ENCODE data around the gene HIPK2. TPM values are rescaled to one million over a fixed set of nuclear protein-coding genes. Genes with fewer than 3 reads are reported as not detected.

Gene HIPK2
- total RNA-seq, 2 donors from 2014 or later = 95.1 to 125 TPM

- H3K4me1 Mint-ChIP-seq = peaks cover 7% of the 10 kb centered on the region
- no peak overlapping the region for H3K27ac Mint-ChIP-seq
- H3K9ac ChIP-seq (ENCODE audit: extremely low read depth, low read length, poor library complexity, severe bottlenecking) = no peak overlapping the region
- H3K9me3 Mint-ChIP-seq = no peaks in the 10 kb centered on the region
- WGBS, 2 experiments (ENCODE audit: insufficient coverage in 1 of 2, insufficient read length in 1 of 2) = 86 to 100% methylated on average over 1 of the region's 2 CpGs
- H3K36me3 Mint-ChIP-seq (ENCODE audit: low read depth) = peaks cover 18% of the 10 kb centered on the region
- H3K27me3 Mint-ChIP-seq (ENCODE audit: insufficient read depth) = no peaks in the 10 kb centered on the region
- no peaks in the 10 kb centered on the region for H3K4me1 ChIP-seq (ENCODE audit: control insufficient read depth, insufficient read depth, low read length)
- no peak overlapping the region for H3K4me3 Mint-ChIP-seq
- no peak overlapping the region for H3K4me3 ChIP-seq (ENCODE audit: low read length)
- peaks cover 24% of the 10 kb centered on the region for H3K36me3 ChIP-seq (ENCODE audit: control insufficient read depth, insufficient read depth, low read length)
- H3K27ac ChIP-seq (ENCODE audit: low read depth, low read length) = no peak overlapping the region
- no peak for TF ChIP-seq CTCF (conservative IDR thresholded peaks at IDR 0.05)
- H3K27me3 ChIP-seq (ENCODE audit: control insufficient read depth, insufficient read depth, low read length, poor library complexity, severe bottlenecking) = no peaks in the 10 kb centered on the region
- DNase-seq = no peak
- H3K9me3 ChIP-seq (ENCODE audit: control insufficient read depth, low read length) = no peaks in the 10 kb centered on the region
Observed at GRCh38 chr7:139757968-139758367, 19.8 kb downstream of the HIPK2 start.

GRCh38 chr7:139753693-139754111 is 24.1 kb downstream of the HIPK2 start:
- H3K9me3 Mint-ChIP-seq = no peaks in the 10 kb centered on the region
- no peaks in the 10 kb centered on the region for H3K27me3 Mint-ChIP-seq (ENCODE audit: insufficient read depth)
- H3K36me3 Mint-ChIP-seq (ENCODE audit: low read depth) = peaks cover 5% of the 10 kb centered on the region
- 95 to 96% methylated on average over 7 to 11 of the region's 11 CpGs for WGBS, 2 experiments (ENCODE audit: insufficient coverage in 1 of 2, insufficient read length in 1 of 2)
- DNase-seq = peak; percentile 25
- Histone ChIP-seq H3K9ac (ENCODE audit: extremely low read depth, low read length, poor library complexity, severe bottlenecking) (no peak overlapping the region), H3K4me1 (ENCODE audit: control insufficient read depth, insufficient read depth, low read length) (no peaks in the 10 kb centered on the region), H3K27ac (ENCODE audit: low read depth, low read length) (no peak overlapping the region), H3K4me3 (ENCODE audit: low read length) (no peak overlapping the region), H3K9me3 (ENCODE audit: control insufficient read depth, low read length) (no peaks in the 10 kb centered on the region), H3K36me3 (ENCODE audit: control insufficient read depth, insufficient read depth, low read length) (peaks cover 19% of the 10 kb centered on the region), H3K27me3 (ENCODE audit: control insufficient read depth, insufficient read depth, low read length, poor library complexity, severe bottlenecking) (no peaks in the 10 kb centered on the region)
- no peak overlapping the region for H3K27ac Mint-ChIP-seq
- TF ChIP-seq CTCF (conservative IDR thresholded peaks at IDR 0.05) = no peak
- peaks cover 7% of the 10 kb centered on the region for H3K4me1 Mint-ChIP-seq
- no peak overlapping the region for H3K4me3 Mint-ChIP-seq

GRCh38 chr7:139753081-139753692 is 24.6 kb downstream of the HIPK2 start:
- Mint-ChIP-seq H3K36me3 (ENCODE audit: low read depth) (peaks cover 5% of the 10 kb centered on the region), H3K27ac (no peak overlapping the region), H3K4me3 (no peak overlapping the region), H3K4me1 (peaks cover 7% of the 10 kb centered on the region), H3K27me3 (ENCODE audit: insufficient read depth) (no peaks in the 10 kb centered on the region), H3K9me3 (no peaks in the 10 kb centered on the region)
- Histone ChIP-seq H3K9me3 (ENCODE audit: control insufficient read depth, low read length) (no peaks in the 10 kb centered on the region), H3K4me1 (ENCODE audit: control insufficient read depth, insufficient read depth, low read length) (no peaks in the 10 kb centered on the region), H3K27me3 (ENCODE audit: control insufficient read depth, insufficient read depth, low read length, poor library complexity, severe bottlenecking) (no peaks in the 10 kb centered on the region), H3K36me3 (ENCODE audit: control insufficient read depth, insufficient read depth, low read length) (peaks cover 19% of the 10 kb centered on the region), H3K27ac (ENCODE audit: low read depth, low read length) (no peak overlapping the region), H3K4me3 (ENCODE audit: low read length) (no peak overlapping the region), H3K9ac (ENCODE audit: extremely low read depth, low read length, poor library complexity, severe bottlenecking) (no peak overlapping the region)
- peak; percentile 66 for TF ChIP-seq CTCF (conservative IDR thresholded peaks at IDR 0.05)
- WGBS, 2 experiments (ENCODE audit: insufficient coverage in 1 of 2, insufficient read length in 1 of 2) = 89 to 93% methylated on average over 7 of the region's 7 CpGs
- peak; percentile 61 for DNase-seq
